ENCODE data around the gene RASIP1. TPM values are rescaled to one million over a fixed set of nuclear protein-coding genes. Genes with fewer than 3 reads are reported as not detected.

The RASIP1 gene
- total and polyA plus RNA-seq, 2 of the 8 experiments (the other 6 are each of a cell fraction or from before 2014, with no cell fraction given) = 9.3 to 11.4 TPM

DNA sequence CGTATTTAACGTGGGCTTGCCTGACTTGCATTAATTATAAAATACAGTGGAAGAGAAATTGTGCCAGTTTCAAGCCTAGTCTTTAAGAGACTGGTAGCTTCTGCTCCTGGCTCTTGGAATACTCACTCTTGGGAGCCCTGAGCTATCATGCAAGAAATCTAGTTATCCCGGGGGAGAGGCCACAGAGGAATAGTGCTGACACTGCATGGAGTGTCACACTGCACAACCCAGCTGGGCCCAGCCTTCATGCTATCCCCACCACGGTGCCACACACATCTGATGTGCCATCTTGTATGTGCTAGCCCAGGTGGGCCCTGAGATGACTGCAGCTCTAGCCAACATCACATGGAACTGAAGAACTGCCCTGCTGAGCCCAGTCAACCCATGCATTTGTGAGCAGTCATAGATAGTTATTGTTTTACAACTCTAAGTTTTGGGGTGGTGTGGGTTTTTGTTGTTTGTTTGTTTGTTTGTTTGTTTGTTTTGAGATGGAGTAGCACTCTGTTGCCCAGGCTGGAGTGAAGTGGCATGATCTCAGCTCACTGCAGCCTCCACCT lies 29.2 kb downstream of the RASIP1 start:
- CTCF ChIA-PET (ENCODE audit: partially characterized antibody) = interaction anchor here (1.1 to 8.2 kb wide), 7 partner anchors 11 to 474 kb away, joined by 4 to 53 read pairs (median 14); no protein-coding TSS in a partner anchor
- 0 out of 4 replicates have a peak, but pooled peaks cover 0 to 3% of the 10 kb centered on the region in 2 experiments for H3K9me3 ChIP-seq (ENCODE audit: insufficient read depth in 2 of 2, low read depth in 1 of 2, low read length in 1 of 2)
- no peak for FAIRE-seq
- TF ChIP-seq CBX5 (IDR thresholded peaks at IDR 0.05; ENCODE audit: low read depth, low read length) (no peak), YY1 (IDR thresholded peaks at IDR 0.05; ENCODE audit: low read depth, low read length) (no peak), SRF (IDR thresholded peaks at IDR 0.05; ENCODE audit: low read depth, low read length) (no peak), KDM4A (IDR thresholded peaks at IDR 0.05; ENCODE audit: low read depth, low read length, severe bottlenecking) (no peak), SP1 (IDR thresholded peaks at IDR 0.05; ENCODE audit: low read depth, low read length) (no peak), GTF2F1 (IDR thresholded peaks at IDR 0.05; ENCODE audit: borderline replicate concordance, low read depth, low read length) (no peak), POU5F1 (IDR thresholded peaks at IDR 0.05; ENCODE audit: low read depth, low read length) (no peak), SP2 (IDR thresholded peaks at IDR 0.05; ENCODE audit: low read length) (no peak), RAD21 (IDR thresholded peaks at IDR 0.05 in 1 of 2, conservative IDR thresholded peaks at IDR 0.05 in 1 of 2; ENCODE audit: low read depth in 2 of 2, low read length in 2 of 2) (no peak), POLR2AphosphoS5 (IDR thresholded peaks at IDR 0.05; ENCODE audit: low read depth, low read length) (no peak), JUN (IDR thresholded peaks at IDR 0.05; ENCODE audit: low read depth, low read length) (no peak), CBX8 (IDR thresholded peaks at IDR 0.05; ENCODE audit: borderline replicate concordance, low read depth, low read length) (no peak), POLR2A (IDR thresholded peaks at IDR 0.05; ENCODE audit: control extremely low read depth in 1 of 2, low read depth in 2 of 2, low read length in 2 of 2) (no peak), FOSL1 (IDR thresholded peaks at IDR 0.05; ENCODE audit: insufficient read depth, low read depth, low read length) (no peak)

More for the DNA sequence above, 29.2 kb downstream of the RASIP1 start:
- DNase-seq (ENCODE audit: low read depth in 1 of 2, low spot score in 2 of 2) = no peak
- Histone ChIP-seq H3K56ac (replicated peaks; ENCODE audit: insufficient read length, low read depth, low read length) (no peak overlapping the region), H3K4ac (replicated peaks; ENCODE audit: insufficient read length, low read depth, low read length) (no peak overlapping the region), H3K18ac (ENCODE audit: extremely low read depth, low read length) (no peak overlapping the region), H3K4me1 (replicated peaks in 1 of 4; ENCODE audit: control insufficient read depth in 3 of 4, insufficient read depth in 4 of 4, low read length in 3 of 4) (peaks cover 0 to 15% (median 3%) of the 10 kb centered on the region in 4 experiments; a peak in 4 of 7 replicates), H2BK120ac (replicated peaks; ENCODE audit: low read depth, low read length) (no peak overlapping the region), H2AFZ (ENCODE audit: low read length) (no peak overlapping the region), H2BK12ac (ENCODE audit: low read depth, low read length) (no peak overlapping the region), H3K27me3 (replicated peaks in 1 of 4; ENCODE audit: control insufficient read depth in 3 of 4, extremely low read depth in 1 of 4, insufficient read depth in 3 of 4, low read length in 3 of 4) (no peaks in the 10 kb centered on the region), H3K79me1 (ENCODE audit: low read depth, low read length) (no peaks in the 10 kb centered on the region), H3K23me2 (ENCODE audit: low read depth, low read length) (peaks cover 15% of the 10 kb centered on the region; the same call in 1 of the 2 replicates), H3K36me3 (ENCODE audit: control insufficient read depth in 2 of 4, insufficient read depth in 4 of 4, low read length in 3 of 4) (no peaks in the 10 kb centered on the region), H3K4me2 (ENCODE audit: insufficient read depth in 1 of 2, low read depth in 2 of 2, low read length in 2 of 2) (no peak overlapping the region), H2AK5ac (ENCODE audit: low read depth, low read length) (no peak overlapping the region), H3K27ac (ENCODE audit: low read depth, low read length) (no peak overlapping the region), H3K9ac (replicated peaks in 1 of 4; ENCODE audit: extremely low read depth in 1 of 4, low read depth in 3 of 4, low read length in 3 of 4) (no peak overlapping the region), H2BK20ac (ENCODE audit: low read length) (no peak overlapping the region), H2BK5ac (ENCODE audit: low read depth, low read length) (no peak overlapping the region), H3K14ac (ENCODE audit: insufficient read length) (no peak overlapping the region), H3K4me3 (ENCODE audit: extremely low read depth in 1 of 4, insufficient read depth in 2 of 4, low read depth in 3 of 4, low read length in 4 of 4) (no peak overlapping the region), H4K5ac (ENCODE audit: insufficient read length, low read depth, low read length) (no peak overlapping the region), H2BK15ac (ENCODE audit: low read length) (no peak overlapping the region), H4K91ac (replicated peaks; ENCODE audit: insufficient read length, low read length) (no peak overlapping the region), H3K23ac (ENCODE audit: insufficient read length) (no peak overlapping the region), H4K8ac (ENCODE audit: extremely low read depth, insufficient read depth, low read length) (no peak overlapping the region), H3K79me2 (ENCODE audit: control insufficient read depth in 1 of 2, insufficient read depth in 2 of 2, low read length in 2 of 2) (no peaks in the 10 kb centered on the region), H4K20me1 (replicated peaks in 1 of 2; ENCODE audit: control insufficient read depth in 1 of 2, insufficient read depth in 2 of 2, low read length in 2 of 2) (no peaks in the 10 kb centered on the region)
- WGBS, 2 experiments (ENCODE audit: extremely low coverage in 1 of 2, insufficient coverage in 1 of 2, insufficient read length in 1 of 2, insufficient replicate concordance in 2 of 2, low coverage in 1 of 2, low lambda C conversion rate in 2 of 2, missing lambda C conversion rate in 1 of 2) = 89% methylated on average over 4 of the region's 4 CpGs; no CpG with 5 or more reads in 1 of the 2 experiments
- POLR2A ChIA-PET (ENCODE audit: partially characterized antibody) = interaction anchor here (0.7 to 7.7 kb wide), 8 partner anchors 10 to 81 kb away, joined by 3 to 59 read pairs (median 8); partner anchors contain the start of gene FUT2

Measured in H1 (cell line).